GM12865 (cell line): ENCODE measurements around the gene BARX1.

Experiments used
- DNase-seq: peaks from one replicate; pipeline ENCODE4 v3.0.0; 2010; ENCODE audit warnings: low read depth
- H3K4me3 ChIP-seq: 2 replicates; pipeline ENCODE4 v1.5.1; 2011; ENCODE audit warnings: mild to moderate bottlenecking, low read depth, low read length, control low read depth
- CTCF ChIP-seq: IDR thresholded peaks from 2 replicates; pipeline ENCODE4 v1.5.1; 2011; ENCODE audit warnings: low read length, control low read depth, low read depth, inconsistent platforms; ENCODE audit not compliant: insufficient read depth; ENCODE audit errors: missing control alignments

Gene BARX1

GRCh38 chr9:93955981-93956784, 1.0 kb upstream of the BARX1 start:
- H3K4me3 ChIP-seq = no peak overlapping the region
- TF ChIP-seq CTCF = no peak
- no peak for DNase-seq

- no peak for TF ChIP-seq CTCF
- no peak overlapping the region for H3K4me3 ChIP-seq
- no peak for DNase-seq
These were observed 607 bp downstream of the BARX1 start for GRCh38 chr9:93954434-93955061.

- H3K4me3 ChIP-seq = no peak overlapping the region
- no peak for TF ChIP-seq CTCF
- no peak for DNase-seq
These were observed 1.4 kb downstream of the BARX1 start for GRCh38 chr9:93953496-93954433.

- DNase-seq = no peak
- TF ChIP-seq CTCF = no peak
- no peak overlapping the region for H3K4me3 ChIP-seq
These were observed 2.2 kb downstream of the BARX1 start for GRCh38 chr9:93952784-93953495.

- no peak for DNase-seq
- H3K4me3 ChIP-seq = no peak overlapping the region
- TF ChIP-seq CTCF = no peak
These were observed 2.9 kb downstream of the BARX1 start for GRCh38 chr9:93952119-93952783.

GRCh38 chr9:93951655-93952118, 3.5 kb downstream of the BARX1 start:
- DNase-seq = no peak
- TF ChIP-seq CTCF = no peak
- H3K4me3 ChIP-seq = no peak overlapping the region
